Keratinocyte (primary cell): ENCODE measurements around the gene OR51G1.

Experiments used
- CTCF ChIP-seq, 3 experiments: IDR thresholded peaks in 1 of 3; conservative IDR thresholded peaks in 1 of 3; optimal IDR thresholded peaks in 1 of 3; 2 replicates in 2 of 3; 3 replicates in 1 of 3; pipeline versions ENCODE3 to v1.5.1; 2011; ENCODE audit warnings: low read length in 3 of 3, mild to moderate bottlenecking in 3 of 3, moderate library complexity in 2 of 3, control low read depth in 1 of 3, inconsistent platforms in 1 of 3; ENCODE audit not compliant: insufficient read depth in 2 of 3; ENCODE audit errors: extremely low read depth in 1 of 3
- EZH2 ChIP-seq: IDR thresholded peaks from one replicate; pipeline ENCODE4 v1.6.1; 2012; ENCODE audit warnings: inconsistent platforms, mild to moderate bottlenecking, low read length, moderate library complexity

GRCh38 chr11:4886186-4886585 is 38.0 kb downstream of the OR51G1 start:
- TF ChIP-seq CTCF (optimal IDR thresholded peaks at IDR 0.05 in 1 of 3, IDR thresholded peaks at IDR 0.05 in 1 of 3, conservative IDR thresholded peaks at IDR 0.05 in 1 of 3; ENCODE audit: extremely low read depth in 1 of 3, insufficient read depth in 2 of 3, low read length in 3 of 3) (no peak), EZH2 (no peak)
